Neural cell (in vitro differentiated cells): ENCODE results near the gene ERC2.

Experiments
- EP300 ChIP-seq: fragments of 450-650 bp; conservative IDR thresholded peaks from 2 replicates; pipeline ENCODE4 v1.6.1; 2014; ENCODE audit warnings: antibody characterized with exemption, mild to moderate bottlenecking, moderate library complexity; ENCODE audit not compliant: poor library complexity, severe bottlenecking
- EZH2 ChIP-seq: fragments of 200-600, 300-800 bp; shearing (Covaris generic), sonication (generic); IDR thresholded peaks from 2 replicates; pipeline ENCODE4 v1.6.1; 2014; ENCODE audit warnings: antibody characterized with exemption, low read length, borderline replicate concordance, mild to moderate bottlenecking; ENCODE audit not compliant: insufficient read depth, poor library complexity, severe bottlenecking
- POLR2AphosphoS5 ChIP-seq: IDR thresholded peaks from 2 replicates; pipeline ENCODE4 v1.6.1; 2012
- RAD21 ChIP-seq: fragments of 450-650 bp; conservative IDR thresholded peaks from 2 replicates; pipeline ENCODE4 v1.6.1; 2014; ENCODE audit warnings: antibody characterized with exemption, mild to moderate bottlenecking, moderate library complexity
- REST ChIP-seq: IDR thresholded peaks from 2 replicates; pipeline ENCODE4 v1.6.1; 2012; ENCODE audit warnings: borderline replicate concordance
- SMC3 ChIP-seq: fragments of 450-650 bp; conservative IDR thresholded peaks from 2 replicates; pipeline ENCODE4 v1.6.1; 2014; ENCODE audit warnings: antibody characterized with exemption, mild to moderate bottlenecking, moderate library complexity; ENCODE audit not compliant: poor library complexity
- TAF1 ChIP-seq: IDR thresholded peaks from 2 replicates; pipeline ENCODE4 v1.6.1; 2012; ENCODE audit warnings: low read depth
- TF ChIP-seq, protein P1 (sequence below): fragments of 450-650 bp; IDR thresholded peaks from 2 replicates; pipeline ENCODE4 v1.5.1; 2014; ENCODE audit warnings: antibody characterized with exemption, mild to moderate bottlenecking, moderate library complexity; ENCODE audit not compliant: poor library complexity, severe bottlenecking

DNA sequence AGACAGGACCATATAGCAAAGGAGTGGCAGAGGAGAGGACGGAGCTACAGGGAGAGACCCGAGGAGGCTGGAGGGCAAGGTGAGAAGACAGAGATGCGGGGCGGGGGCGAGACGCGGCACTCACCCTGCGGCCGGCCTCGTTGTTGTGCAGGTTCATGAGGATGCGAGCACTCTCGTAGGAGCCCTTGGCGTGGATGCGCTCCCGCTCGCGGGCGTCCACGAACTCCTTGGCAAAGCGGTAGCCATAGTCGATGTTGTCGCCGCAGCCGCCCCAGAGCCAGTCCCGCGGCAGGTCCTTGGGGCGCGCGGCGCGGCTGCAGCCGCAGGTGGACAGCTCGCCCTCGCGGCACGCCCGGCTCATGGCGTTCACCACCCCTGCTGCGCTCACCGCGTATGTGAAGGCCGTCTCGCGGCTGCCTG is 994.0 kb downstream of the ERC2 start:
- TF ChIP-seq, protein P1, sequence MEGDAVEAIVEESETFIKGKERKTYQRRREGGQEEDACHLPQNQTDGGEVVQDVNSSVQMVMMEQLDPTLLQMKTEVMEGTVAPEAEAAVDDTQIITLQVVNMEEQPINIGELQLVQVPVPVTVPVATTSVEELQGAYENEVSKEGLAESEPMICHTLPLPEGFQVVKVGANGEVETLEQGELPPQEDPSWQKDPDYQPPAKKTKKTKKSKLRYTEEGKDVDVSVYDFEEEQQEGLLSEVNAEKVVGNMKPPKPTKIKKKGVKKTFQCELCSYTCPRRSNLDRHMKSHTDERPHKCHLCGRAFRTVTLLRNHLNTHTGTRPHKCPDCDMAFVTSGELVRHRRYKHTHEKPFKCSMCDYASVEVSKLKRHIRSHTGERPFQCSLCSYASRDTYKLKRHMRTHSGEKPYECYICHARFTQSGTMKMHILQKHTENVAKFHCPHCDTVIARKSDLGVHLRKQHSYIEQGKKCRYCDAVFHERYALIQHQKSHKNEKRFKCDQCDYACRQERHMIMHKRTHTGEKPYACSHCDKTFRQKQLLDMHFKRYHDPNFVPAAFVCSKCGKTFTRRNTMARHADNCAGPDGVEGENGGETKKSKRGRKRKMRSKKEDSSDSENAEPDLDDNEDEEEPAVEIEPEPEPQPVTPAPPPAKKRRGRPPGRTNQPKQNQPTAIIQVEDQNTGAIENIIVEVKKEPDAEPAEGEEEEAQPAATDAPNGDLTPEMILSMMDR: no peak
- TF ChIP-seq SMC3 (no peak), TAF1 (no peak), EP300 (no peak), POLR2AphosphoS5 (no peak), REST (no peak), RAD21 (no peak), EZH2 (no peak)
